HEK293 (cell line): Measurements from ENCODE around the gene SLC6A17.

ENCODE experiments used
- ELK4 ChIP-seq: IDR thresholded peaks from 2 replicates; pipeline ENCODE4 v1.6.1; 2011; ENCODE audit warnings: mild to moderate bottlenecking, low read depth, low read length, borderline replicate concordance
- ZBTB1 ChIP-seq: fragments of 450-650 bp; formaldehyde crosslinking; IDR thresholded peaks from 2 replicates; pipeline ENCODE4 v1.5.1; 2016; ENCODE audit warnings: missing biosample characterization, missing genetic modification characterization
- ZNF341 ChIP-seq: fragments of 450-650 bp; formaldehyde crosslinking; IDR thresholded peaks from 2 replicates; pipeline ENCODE4; 2016; ENCODE audit warnings: low read depth, missing biosample characterization, missing genetic modification characterization
- ZSCAN5A ChIP-seq: fragments of 450-650 bp; formaldehyde crosslinking; IDR thresholded peaks from 2 replicates; pipeline ENCODE4 v1.5.1; 2016; ENCODE audit warnings: missing biosample characterization, missing genetic modification characterization
- TF ChIP-seq, protein P1 (sequence below): fragments of 450-650 bp; formaldehyde crosslinking; IDR thresholded peaks from 2 replicates; pipeline ENCODE4 v1.5.1; 2016; ENCODE audit warnings: missing biosample characterization, missing genetic modification characterization
- TF ChIP-seq, protein P2 (sequence below): fragments of 450-650 bp; formaldehyde crosslinking; optimal IDR thresholded peaks from 2 replicates; pipeline ENCODE3; 2016; ENCODE audit warnings: missing biosample characterization, mild to moderate bottlenecking, missing genetic modification characterization

DNA sequence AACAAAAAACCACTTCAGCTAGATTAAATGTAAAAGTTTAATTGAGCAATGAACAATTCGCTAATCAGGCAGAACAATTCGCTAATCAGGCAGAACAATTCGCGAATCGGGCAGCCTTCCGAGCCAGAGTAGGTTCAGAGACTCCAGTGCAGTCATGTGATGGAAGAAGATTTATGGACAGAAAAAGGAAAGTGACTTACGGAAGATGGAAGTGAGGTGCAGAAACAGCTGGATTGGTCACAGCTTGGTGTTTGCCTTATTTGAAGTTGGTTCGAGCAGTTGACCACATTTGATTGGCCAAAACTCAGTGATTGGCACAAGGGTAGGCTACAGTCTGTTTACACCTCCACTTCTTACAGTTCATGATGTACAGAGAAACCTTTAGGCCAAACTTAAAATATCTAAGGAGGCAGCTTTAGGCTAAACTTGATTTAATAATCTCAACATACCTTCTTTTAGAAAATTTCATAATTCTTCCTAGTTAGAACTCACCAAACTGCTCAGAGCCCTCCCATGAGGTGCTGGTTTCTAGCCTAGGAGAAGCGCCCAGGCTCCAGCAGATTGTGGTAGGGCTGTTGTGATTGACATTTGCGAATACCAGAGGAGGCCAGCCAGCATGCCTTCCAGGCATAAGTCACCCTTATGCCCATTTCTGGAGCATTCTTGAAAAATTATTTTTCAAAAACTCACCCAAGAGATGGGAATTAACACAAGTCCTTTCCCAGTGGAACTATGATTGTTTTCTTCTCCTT, 37.0 kb downstream of the SLC6A17 start:
- TF ChIP-seq ZSCAN5A (no peak), ELK4 (no peak), ZNF341 (tag by site-specific recombination) (no peak), ZBTB1 (tag by site-specific recombination) (no peak)
- TF ChIP-seq, protein P1, sequence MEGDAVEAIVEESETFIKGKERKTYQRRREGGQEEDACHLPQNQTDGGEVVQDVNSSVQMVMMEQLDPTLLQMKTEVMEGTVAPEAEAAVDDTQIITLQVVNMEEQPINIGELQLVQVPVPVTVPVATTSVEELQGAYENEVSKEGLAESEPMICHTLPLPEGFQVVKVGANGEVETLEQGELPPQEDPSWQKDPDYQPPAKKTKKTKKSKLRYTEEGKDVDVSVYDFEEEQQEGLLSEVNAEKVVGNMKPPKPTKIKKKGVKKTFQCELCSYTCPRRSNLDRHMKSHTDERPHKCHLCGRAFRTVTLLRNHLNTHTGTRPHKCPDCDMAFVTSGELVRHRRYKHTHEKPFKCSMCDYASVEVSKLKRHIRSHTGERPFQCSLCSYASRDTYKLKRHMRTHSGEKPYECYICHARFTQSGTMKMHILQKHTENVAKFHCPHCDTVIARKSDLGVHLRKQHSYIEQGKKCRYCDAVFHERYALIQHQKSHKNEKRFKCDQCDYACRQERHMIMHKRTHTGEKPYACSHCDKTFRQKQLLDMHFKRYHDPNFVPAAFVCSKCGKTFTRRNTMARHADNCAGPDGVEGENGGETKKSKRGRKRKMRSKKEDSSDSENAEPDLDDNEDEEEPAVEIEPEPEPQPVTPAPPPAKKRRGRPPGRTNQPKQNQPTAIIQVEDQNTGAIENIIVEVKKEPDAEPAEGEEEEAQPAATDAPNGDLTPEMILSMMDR (tag by site-specific recombination): no peak
- TF ChIP-seq, protein P2, sequence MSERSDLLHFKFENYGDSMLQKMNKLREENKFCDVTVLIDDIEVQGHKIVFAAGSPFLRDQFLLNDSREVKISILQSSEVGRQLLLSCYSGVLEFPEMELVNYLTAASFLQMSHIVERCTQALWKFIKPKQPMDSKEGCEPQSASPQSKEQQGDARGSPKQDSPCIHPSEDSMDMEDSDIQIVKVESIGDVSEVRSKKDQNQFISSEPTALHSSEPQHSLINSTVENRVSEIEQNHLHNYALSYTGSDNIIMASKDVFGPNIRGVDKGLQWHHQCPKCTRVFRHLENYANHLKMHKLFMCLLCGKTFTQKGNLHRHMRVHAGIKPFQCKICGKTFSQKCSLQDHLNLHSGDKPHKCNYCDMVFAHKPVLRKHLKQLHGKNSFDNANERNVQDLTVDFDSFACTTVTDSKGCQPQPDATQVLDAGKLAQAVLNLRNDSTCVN (tag by site-specific recombination): no peak
